GM21367 (cell line): Measurements from ENCODE around the gene PRRT4.

Source experiments
- ATAC-seq: cut with Tn5 transposase; IDR thresholded peaks from one replicate; pipeline ENCODE4 v1.9.1; 2021; ENCODE audit not compliant: unreplicated experiment

The PRRT4 gene

GRCh38 chr7:128302139-128302538 is 59.4 kb downstream of the PRRT4 start:
- no peak for ATAC-seq
